HepG2 (cell line): ENCODE data around the gene GNG7. TPM values are rescaled to one million over a fixed set of nuclear protein-coding genes. Genes with fewer than 3 reads are reported as not detected.

Experiments used
- AKNA ChIP-seq: sonication (generic); formaldehyde crosslinking; IDR thresholded peaks from 2 replicates; pipeline ENCODE4 v1.4.0; 2020; ENCODE audit warnings: missing genetic modification reagents, borderline replicate concordance
- CENPX ChIP-seq: sonication (generic); formaldehyde crosslinking; IDR thresholded peaks from 2 replicates; pipeline ENCODE4 v1.9.0; 2021; ENCODE audit warnings: mild to moderate bottlenecking, missing genetic modification reagents, moderate library complexity
- ELF1 ChIP-seq: sonication (generic); formaldehyde crosslinking; IDR thresholded peaks from 2 replicates; pipeline ENCODE4 v1.4.0; 2020; ENCODE audit warnings: missing genetic modification reagents
- HIVEP1 ChIP-seq: sonication (generic); formaldehyde crosslinking; IDR thresholded peaks from 2 replicates; pipeline ENCODE4 v1.4.0; 2020; ENCODE audit warnings: mild to moderate bottlenecking, missing genetic modification reagents
- JUND ChIP-seq: sonication (generic); formaldehyde crosslinking; IDR thresholded peaks from 2 replicates; pipeline ENCODE4 v1.8.0; 2022; ENCODE audit warnings: mild to moderate bottlenecking, missing genetic modification reagents
- MNT ChIP-seq: fragments of 450-650 bp; IDR thresholded peaks from 2 replicates; pipeline ENCODE4 v1.6.1; 2016
- MXD4 ChIP-seq: IDR thresholded peaks from 2 replicates; pipeline ENCODE4 v1.6.1; 2016; ENCODE audit warnings: mild to moderate bottlenecking, missing biosample characterization, missing genetic modification reagents
- PHF8 ChIP-seq: sonication (generic); formaldehyde crosslinking; IDR thresholded peaks from 2 replicates; pipeline ENCODE4 v1.5.0; 2020; ENCODE audit warnings: missing genetic modification reagents
- RBM39 ChIP-seq: fragments of 200-400 bp; formaldehyde crosslinking; IDR thresholded peaks from one replicate; pipeline ENCODE4 v1.6.1; 2018; ENCODE audit warnings: antibody characterized with exemption, mild to moderate bottlenecking, low read depth, low read length; ENCODE audit not compliant: poor library complexity, severe bottlenecking
- SP5 ChIP-seq: IDR thresholded peaks from 2 replicates; pipeline ENCODE4 v1.6.1; 2016; ENCODE audit warnings: low read depth, borderline replicate concordance
- TAF15 ChIP-seq: fragments of 200-400 bp; formaldehyde crosslinking; IDR thresholded peaks from one replicate; pipeline ENCODE4 v1.6.1; 2018; ENCODE audit warnings: mild to moderate bottlenecking, low read depth, low read length; ENCODE audit not compliant: poor library complexity, severe bottlenecking
- ZNF468 ChIP-seq: sonication (generic); formaldehyde crosslinking; IDR thresholded peaks from 2 replicates; pipeline ENCODE4 v1.8.0; 2022; ENCODE audit warnings: mild to moderate bottlenecking, moderate library complexity, missing genetic modification reagents
- ZNF564 ChIP-seq: sonication (generic); formaldehyde crosslinking; IDR thresholded peaks from 2 replicates; pipeline ENCODE4 v1.8.1; 2023; ENCODE audit warnings: mild to moderate bottlenecking, missing genetic modification reagents
- polyA plus RNA-seq, 8 experiments: library from polyadenylated mRNA; depleted of rRNA in 3 of 8; stranded (reverse) in 7 of 8; unstranded in 1 of 8; fragments of >200 nt; fragmentation: Illumina TruSeq in 4 of 8; extraction: Trizol in 4 of 8; gene quantifications; 2 replicates each; pipeline versions ENCODE4 v1.2.1 to v1.2.3, GENCODE V29; 2011 to 2016; ENCODE audit warnings: low read depth in 4 of 8, missing spikeins in 1 of 8, mixed read lengths in 1 of 8; ENCODE audit not compliant: insufficient read depth in 1 of 8
- total RNA-seq, 5 experiments: library from RNA; depleted of rRNA; stranded (reverse); fragments of >200 nt; fragmentation: Illumina TruSeq; extraction: Trizol; gene quantifications; 2 replicates each; pipeline ENCODE4 v1.2.3, GENCODE V29; 2016; ENCODE audit warnings: low read depth in 1 of 5
- TF ChIP-seq, protein P1 (sequence below), 2 experiments: sonication (generic) in 1 of 2; formaldehyde crosslinking in 1 of 2; IDR thresholded peaks; 2 replicates each; pipeline versions ENCODE4 v1.4.0 to v1.6.1; 2018 to 2020; ENCODE audit warnings: missing genetic modification reagents in 2 of 2, borderline replicate concordance in 1 of 2, low read depth in 1 of 2, mild to moderate bottlenecking in 1 of 2, missing biosample characterization in 1 of 2
- TF ChIP-seq, protein P2 (sequence below): sonication (generic); formaldehyde crosslinking; IDR thresholded peaks from 2 replicates; pipeline ENCODE4 v1.8.0; 2023; ENCODE audit warnings: mild to moderate bottlenecking, missing genetic modification reagents
- TF ChIP-seq, protein P3 (sequence below): sonication (generic); formaldehyde crosslinking; IDR thresholded peaks from 2 replicates; pipeline ENCODE4 v1.9.0; 2021; ENCODE audit warnings: missing genetic modification reagents, borderline replicate concordance

Gene GNG7
- total and polyA plus RNA-seq, 2 of the 13 experiments (the other 11 are each of a cell fraction or from before 2014, with no cell fraction given), result 1.4 to 3.3 TPM

- TF ChIP-seq, protein P1, sequence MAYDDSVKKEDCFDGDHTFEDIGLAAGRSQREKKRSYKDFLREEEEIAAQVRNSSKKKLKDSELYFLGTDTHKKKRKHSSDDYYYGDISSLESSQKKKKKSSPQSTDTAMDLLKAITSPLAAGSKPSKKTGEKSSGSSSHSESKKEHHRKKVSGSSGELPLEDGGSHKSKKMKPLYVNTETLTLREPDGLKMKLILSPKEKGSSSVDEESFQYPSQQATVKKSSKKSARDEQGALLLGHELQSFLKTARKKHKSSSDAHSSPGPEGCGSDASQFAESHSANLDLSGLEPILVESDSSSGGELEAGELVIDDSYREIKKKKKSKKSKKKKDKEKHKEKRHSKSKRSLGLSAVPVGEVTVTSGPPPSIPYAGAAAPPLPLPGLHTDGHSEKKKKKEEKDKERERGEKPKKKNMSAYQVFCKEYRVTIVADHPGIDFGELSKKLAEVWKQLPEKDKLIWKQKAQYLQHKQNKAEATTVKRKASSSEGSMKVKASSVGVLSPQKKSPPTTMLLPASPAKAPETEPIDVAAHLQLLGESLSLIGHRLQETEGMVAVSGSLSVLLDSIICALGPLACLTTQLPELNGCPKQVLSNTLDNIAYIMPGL (CRISPR knock-in tag; IDR thresholded peaks at IDR 0.05; ENCODE audit: borderline replicate concordance in 1 of 2, low read depth in 1 of 2), result peak; percentile 72 to 86; a peak in 3 of 4 replicates
- TF ChIP-seq ZNF468 (CRISPR knock-in tag), result no peak
- TF ChIP-seq SP5 (CRISPR knock-in tag), result peak; percentile 70
- TF ChIP-seq, protein P2, sequence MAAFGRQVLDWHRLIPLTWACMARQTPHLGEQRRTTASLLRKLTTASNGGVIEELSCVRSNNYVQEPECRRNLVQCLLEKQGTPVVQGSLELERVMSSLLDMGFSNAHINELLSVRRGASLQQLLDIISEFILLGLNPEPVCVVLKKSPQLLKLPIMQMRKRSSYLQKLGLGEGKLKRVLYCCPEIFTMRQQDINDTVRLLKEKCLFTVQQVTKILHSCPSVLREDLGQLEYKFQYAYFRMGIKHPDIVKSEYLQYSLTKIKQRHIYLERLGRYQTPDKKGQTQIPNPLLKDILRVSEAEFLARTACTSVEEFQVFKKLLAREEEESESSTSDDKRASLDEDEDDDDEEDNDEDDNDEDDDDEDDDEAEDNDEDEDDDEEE (CRISPR knock-in tag), result 0 out of 2 replicates have a peak, but pooled peaks have one; percentile 8
- peak; percentile 77 for TF ChIP-seq MNT
- no peak for TF ChIP-seq JUND (CRISPR knock-in tag)
- TF ChIP-seq CENPX (CRISPR knock-in tag), result no peak
- no peak for TF ChIP-seq ZNF564 (CRISPR knock-in tag)
- TF ChIP-seq ELF1 (CRISPR knock-in tag), result peak; percentile 56
- peak; percentile 87 for TF ChIP-seq MXD4
- peak; percentile 56 for TF ChIP-seq RBM39
- TF ChIP-seq, protein P3, sequence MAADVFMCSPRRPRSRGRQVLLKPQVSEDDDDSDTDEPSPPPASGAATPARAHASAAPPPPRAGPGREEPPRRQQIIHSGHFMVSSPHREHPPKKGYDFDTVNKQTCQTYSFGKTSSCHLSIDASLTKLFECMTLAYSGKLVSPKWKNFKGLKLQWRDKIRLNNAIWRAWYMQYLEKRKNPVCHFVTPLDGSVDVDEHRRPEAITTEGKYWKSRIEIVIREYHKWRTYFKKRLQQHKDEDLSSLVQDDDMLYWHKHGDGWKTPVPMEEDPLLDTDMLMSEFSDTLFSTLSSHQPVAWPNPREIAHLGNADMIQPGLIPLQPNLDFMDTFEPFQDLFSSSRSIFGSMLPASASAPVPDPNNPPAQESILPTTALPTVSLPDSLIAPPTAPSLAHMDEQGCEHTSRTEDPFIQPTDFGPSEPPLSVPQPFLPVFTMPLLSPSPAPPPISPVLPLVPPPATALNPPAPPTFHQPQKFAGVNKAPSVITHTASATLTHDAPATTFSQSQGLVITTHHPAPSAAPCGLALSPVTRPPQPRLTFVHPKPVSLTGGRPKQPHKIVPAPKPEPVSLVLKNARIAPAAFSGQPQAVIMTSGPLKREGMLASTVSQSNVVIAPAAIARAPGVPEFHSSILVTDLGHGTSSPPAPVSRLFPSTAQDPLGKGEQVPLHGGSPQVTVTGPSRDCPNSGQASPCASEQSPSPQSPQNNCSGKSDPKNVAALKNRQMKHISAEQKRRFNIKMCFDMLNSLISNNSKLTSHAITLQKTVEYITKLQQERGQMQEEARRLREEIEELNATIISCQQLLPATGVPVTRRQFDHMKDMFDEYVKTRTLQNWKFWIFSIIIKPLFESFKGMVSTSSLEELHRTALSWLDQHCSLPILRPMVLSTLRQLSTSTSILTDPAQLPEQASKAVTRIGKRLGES (CRISPR knock-in tag), result no peak
- TF ChIP-seq TAF15, result no peak
- TF ChIP-seq PHF8 (CRISPR knock-in tag), result peak; percentile 55
- no peak for TF ChIP-seq AKNA
- peak; percentile 89 for TF ChIP-seq HIVEP1 (CRISPR knock-in tag)
These were observed 123.4 kb downstream of the GNG7 start (continued) for GRCh38 chr19:2578901-2579677.
